ENCODE data around the gene NUMB. TPM values are rescaled to one million over a fixed set of nuclear protein-coding genes. Genes with fewer than 3 reads are reported as not detected.

The NUMB gene
- total RNA-seq, 2 experiments from 2014 or later = 18.6 to 87.8 TPM

GRCh38 chr14:73437206-73437605 is 21.1 kb downstream of the NUMB start:
- Histone ChIP-seq H3K9me3 (ENCODE audit: low read length) (no peaks in the 10 kb centered on the region), H3K27ac (ENCODE audit: low read depth, low read length, poor library complexity, severe bottlenecking) (no peak overlapping the region), H3K36me3 (ENCODE audit: insufficient read depth, low read length) (no peaks in the 10 kb centered on the region), H3K4me1 (ENCODE audit: insufficient read depth, low read length, poor library complexity, severe bottlenecking) (peaks cover 9% of the 10 kb centered on the region), H3K9me2 (ENCODE audit: insufficient read depth, low read length) (no peaks in the 10 kb centered on the region), H3K79me2 (ENCODE audit: insufficient read depth, low read depth, low read length) (peaks cover 31% of the 10 kb centered on the region), H4K20me1 (ENCODE audit: insufficient read depth, low read length) (peaks cover 9% of the 10 kb centered on the region; the same call in 1 of the 2 replicates), H3K4me2 (ENCODE audit: low read length) (no peak overlapping the region), H2AFZ (ENCODE audit: low read length) (no peak overlapping the region), H3K4me3 (ENCODE audit: low read depth, low read length, poor library complexity, severe bottlenecking) (no peak overlapping the region)
- no TSS peak for BruUV-seq (replicated peaks)
- TF ChIP-seq EZH2phosphoT487 (IDR thresholded peaks at IDR 0.05; ENCODE audit: borderline replicate concordance, low read depth, low read length) = no peak
- TF ChIP-seq CTCF (conservative IDR thresholded peaks at IDR 0.05; ENCODE audit: low read length) = no peak
- no peak for DNase-seq (ENCODE audit: low spot score)
- CTCF ChIA-PET (ENCODE audit: unreplicated experiment) = no interaction called here
- POLR2A ChIA-PET = interaction anchor here (0.7 kb wide), 1 partner anchor 945 kb away, joined by 6 read pairs; no protein-coding TSS in a partner anchor
- intact Hi-C loops (cut with micrococcal nuclease; ENCODE audit: unreplicated experiment) = no loop called here

GRCh38 chr14:73432124-73432523 is 26.2 kb downstream of the NUMB start:
- CTCF ChIA-PET (ENCODE audit: unreplicated experiment) = no interaction called here
- Histone ChIP-seq H3K36me3 (ENCODE audit: insufficient read depth, low read length) (no peaks in the 10 kb centered on the region), H3K4me2 (ENCODE audit: low read length) (no peak overlapping the region), H3K79me2 (ENCODE audit: insufficient read depth, low read depth, low read length) (peaks cover 5% of the 10 kb centered on the region), H4K20me1 (ENCODE audit: insufficient read depth, low read length) (no peaks in the 10 kb centered on the region), H2AFZ (ENCODE audit: low read length) (no peak overlapping the region), H3K9me2 (ENCODE audit: insufficient read depth, low read length) (no peaks in the 10 kb centered on the region), H3K4me1 (ENCODE audit: insufficient read depth, low read length, poor library complexity, severe bottlenecking) (peaks cover 6% of the 10 kb centered on the region), H3K4me3 (ENCODE audit: low read depth, low read length, poor library complexity, severe bottlenecking) (no peak overlapping the region), H3K9me3 (ENCODE audit: low read length) (no peaks in the 10 kb centered on the region), H3K27ac (ENCODE audit: low read depth, low read length, poor library complexity, severe bottlenecking) (no peak overlapping the region)
- intact Hi-C loops (cut with micrococcal nuclease; ENCODE audit: unreplicated experiment) = no loop called here
- POLR2A ChIA-PET = interaction anchor here (1.2 kb wide), 1 partner anchor 12 kb away, joined by 4 read pairs; no protein-coding TSS in a partner anchor
- TF ChIP-seq EZH2phosphoT487 (IDR thresholded peaks at IDR 0.05; ENCODE audit: borderline replicate concordance, low read depth, low read length) (no peak), CTCF (conservative IDR thresholded peaks at IDR 0.05; ENCODE audit: low read length) (no peak)
- DNase-seq (ENCODE audit: low spot score) = no peak
- TSS peak; percentile 45 for BruUV-seq (replicated peaks)

GRCh38 chr14:73428353-73428824 is 30.0 kb downstream of the NUMB start:
- H3K9me2 ChIP-seq (ENCODE audit: insufficient read depth, low read length) = no peaks in the 10 kb centered on the region
- no TSS peak for BruUV-seq (replicated peaks)
- ChIA-PET CTCF (ENCODE audit: unreplicated experiment) (no interaction called here), POLR2A (interaction anchor here (0.7 kb wide), 1 partner anchor 26 kb away, joined by 3 read pairs; no protein-coding TSS in a partner anchor)
- H3K36me3 ChIP-seq (ENCODE audit: insufficient read depth, low read length) = no peaks in the 10 kb centered on the region
- no peak overlapping the region for H3K27ac ChIP-seq (ENCODE audit: low read depth, low read length, poor library complexity, severe bottlenecking)
- no peak overlapping the region for H2AFZ ChIP-seq (ENCODE audit: low read length)
- no peaks in the 10 kb centered on the region for H3K9me3 ChIP-seq (ENCODE audit: low read length)
- H3K79me2 ChIP-seq (ENCODE audit: insufficient read depth, low read depth, low read length) = peaks cover 28% of the 10 kb centered on the region
- no peak for DNase-seq (ENCODE audit: low spot score)
- H3K4me1 ChIP-seq (ENCODE audit: insufficient read depth, low read length, poor library complexity, severe bottlenecking) = peaks cover 28% of the 10 kb centered on the region
- H3K4me2 ChIP-seq (ENCODE audit: low read length) = no peak overlapping the region
- TF ChIP-seq CTCF (conservative IDR thresholded peaks at IDR 0.05; ENCODE audit: low read length) (no peak), EZH2phosphoT487 (IDR thresholded peaks at IDR 0.05; ENCODE audit: borderline replicate concordance, low read depth, low read length) (no peak)
- H4K20me1 ChIP-seq (ENCODE audit: insufficient read depth, low read length) = no peaks in the 10 kb centered on the region
- no peak overlapping the region for H3K4me3 ChIP-seq (ENCODE audit: low read depth, low read length, poor library complexity, severe bottlenecking)
- intact Hi-C loops (cut with micrococcal nuclease; ENCODE audit: unreplicated experiment) = no loop called here
